Neural cell (in vitro differentiated cells): ENCODE data around the gene FFAR4. TPM values are rescaled to one million over a fixed set of nuclear protein-coding genes. Genes with fewer than 3 reads are reported as not detected.

Experiments
- H2AFZ ChIP-seq: fragments of 200-600, 300-800 bp; sonication (generic), shearing (Covaris generic); 2 replicates; pipeline ENCODE4 v1.6.0; 2014; ENCODE audit warnings: low read depth, mild to moderate bottlenecking, antibody characterized with exemption, low read length, moderate library complexity
- H3F3A ChIP-seq: fragments of 200-600 bp; shearing (Covaris generic); 2 replicates; pipeline ENCODE4 v1.6.1; 2016; ENCODE audit warnings: mild to moderate bottlenecking, moderate library complexity, mixed read lengths, antibody characterized with exemption, low read length; ENCODE audit not compliant: insufficient read depth, poor library complexity, severe bottlenecking
- H3K27ac ChIP-seq: fragments of 200-600, 300-800 bp; sonication (generic), shearing (Covaris generic); 2 replicates; pipeline ENCODE4 v1.5.1; 2014; ENCODE audit warnings: mild to moderate bottlenecking, low read length, moderate library complexity
- H3K27me3 ChIP-seq: fragments of 300-800, 200-600 bp; sonication (generic), shearing (Covaris generic); 2 replicates; pipeline ENCODE4 v1.6.0; 2014; ENCODE audit warnings: mild to moderate bottlenecking, low read depth, low read length, moderate library complexity; ENCODE audit not compliant: insufficient read depth
- H3K36me3 ChIP-seq: fragments of 300-800, 200-600 bp; sonication (generic), shearing (Covaris generic); 2 replicates; pipeline ENCODE4 v1.5.1; 2014; ENCODE audit warnings: mild to moderate bottlenecking, antibody characterized with exemption, low read length, moderate library complexity; ENCODE audit not compliant: insufficient read depth
- H3K4me2 ChIP-seq: fragments of 300-800, 200-600 bp; sonication (generic), shearing (Covaris generic); 2 replicates; pipeline ENCODE4 v1.6.0; 2014; ENCODE audit warnings: mild to moderate bottlenecking, low read length
- H3K4me3 ChIP-seq: fragments of 300-800, 200-600 bp; sonication (generic), shearing (Covaris generic); 2 replicates; pipeline ENCODE4 v1.5.1; 2014; ENCODE audit warnings: mild to moderate bottlenecking, low read length, moderate library complexity
- H3K79me2 ChIP-seq: fragments of 200-600 bp; shearing (Covaris generic); replicated peaks from 2 replicates; pipeline ENCODE4 v1.6.0; 2014; ENCODE audit warnings: mild to moderate bottlenecking, low read length, moderate library complexity; ENCODE audit not compliant: insufficient read depth
- H3K9ac ChIP-seq: fragments of 300-800, 200-600 bp; sonication (generic), shearing (Covaris generic); 2 replicates; pipeline ENCODE4 v1.6.1; 2016; ENCODE audit warnings: mild to moderate bottlenecking, low read length, mixed read lengths
- H3K9me2 ChIP-seq: fragments of 200-600 bp; shearing (Covaris generic); 2 replicates; pipeline ENCODE4 v1.6.1; 2016; ENCODE audit warnings: mild to moderate bottlenecking, low read length, mixed read lengths; ENCODE audit not compliant: insufficient read depth
- H3K9me3 ChIP-seq: fragments of 200-600, 300-800 bp; sonication (generic), shearing (Covaris generic); 2 replicates; pipeline ENCODE4 v1.6.1; 2016; ENCODE audit warnings: mild to moderate bottlenecking, mixed run types, low read length, moderate library complexity, mixed read lengths
- H4K20me1 ChIP-seq: fragments of 200-600 bp; shearing (Covaris generic); 2 replicates; pipeline ENCODE4 v1.6.1; 2016; ENCODE audit warnings: mild to moderate bottlenecking, mixed run types; ENCODE audit not compliant: insufficient read depth
- EP300 ChIP-seq: fragments of 450-650 bp; conservative IDR thresholded peaks from 2 replicates; pipeline ENCODE4 v1.6.1; 2014; ENCODE audit warnings: antibody characterized with exemption, mild to moderate bottlenecking, moderate library complexity; ENCODE audit not compliant: poor library complexity, severe bottlenecking
- EZH2 ChIP-seq: fragments of 200-600, 300-800 bp; shearing (Covaris generic), sonication (generic); IDR thresholded peaks from 2 replicates; pipeline ENCODE4 v1.6.1; 2014; ENCODE audit warnings: antibody characterized with exemption, low read length, borderline replicate concordance, mild to moderate bottlenecking; ENCODE audit not compliant: insufficient read depth, poor library complexity, severe bottlenecking
- MXI1 ChIP-seq: fragments of 450-650 bp; conservative IDR thresholded peaks from 2 replicates; pipeline ENCODE4 v1.6.1; 2014; ENCODE audit warnings: antibody characterized with exemption, mild to moderate bottlenecking; ENCODE audit not compliant: poor library complexity, severe bottlenecking
- POLR2AphosphoS5 ChIP-seq: IDR thresholded peaks from 2 replicates; pipeline ENCODE4 v1.6.1; 2012
- RAD21 ChIP-seq: fragments of 450-650 bp; conservative IDR thresholded peaks from 2 replicates; pipeline ENCODE4 v1.6.1; 2014; ENCODE audit warnings: antibody characterized with exemption, mild to moderate bottlenecking, moderate library complexity
- SMC3 ChIP-seq: fragments of 450-650 bp; conservative IDR thresholded peaks from 2 replicates; pipeline ENCODE4 v1.6.1; 2014; ENCODE audit warnings: antibody characterized with exemption, mild to moderate bottlenecking, moderate library complexity; ENCODE audit not compliant: poor library complexity
- TAF1 ChIP-seq: IDR thresholded peaks from 2 replicates; pipeline ENCODE4 v1.6.1; 2012; ENCODE audit warnings: low read depth
- polyA plus RNA-seq: library from polyadenylated mRNA; depleted of rRNA; stranded (reverse); fragments of >200 nt; gene quantifications from 2 replicates; pipeline ENCODE4 v1.2.3, GENCODE V29; 2014
- TF ChIP-seq, protein P1 (sequence below): IDR thresholded peaks from 2 replicates; pipeline ENCODE4 v1.6.1; 2012; ENCODE audit warnings: borderline replicate concordance
- TF ChIP-seq, protein P2 (sequence below): fragments of 450-650 bp; IDR thresholded peaks from 2 replicates; pipeline ENCODE4 v1.5.1; 2014; ENCODE audit warnings: antibody characterized with exemption, mild to moderate bottlenecking, moderate library complexity; ENCODE audit not compliant: poor library complexity, severe bottlenecking

FFAR4 gene
- polyA plus RNA-seq, 1 donor from 2014 or later: not detected

DNA sequence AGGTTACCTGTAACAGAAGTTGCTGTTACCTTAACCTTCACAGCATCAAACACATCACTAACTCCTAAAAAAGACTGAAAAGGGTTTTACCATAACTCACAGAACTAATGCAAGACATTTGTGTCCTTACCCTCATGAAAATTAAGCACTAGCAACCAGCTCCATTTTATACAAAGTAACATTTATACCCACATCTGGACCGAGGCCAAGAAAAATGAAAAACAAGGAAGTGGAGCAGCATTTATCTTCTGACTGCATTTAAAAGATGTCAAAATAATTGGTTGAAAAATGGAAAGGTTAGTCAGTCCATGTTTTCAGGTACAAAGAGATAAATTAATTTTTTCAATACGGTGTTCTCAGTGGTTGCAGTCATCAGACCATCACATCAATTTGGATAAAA, 37.7 kb downstream of the FFAR4 start:
- Histone ChIP-seq H3K4me2 (no peak overlapping the region), H2AFZ (no peak overlapping the region), H3K36me3 (no peaks in the 10 kb centered on the region), H3K27me3 (peaks cover 54% of the 10 kb centered on the region), H3K27ac (no peak overlapping the region), H3K79me2 (no peaks in the 10 kb centered on the region), H3K9ac (no peak overlapping the region), H3K9me2 (no peaks in the 10 kb centered on the region), H4K20me1 (no peaks in the 10 kb centered on the region), H3K4me3 (no peak overlapping the region), H3K9me3 (no peaks in the 10 kb centered on the region), H3F3A (no peaks in the 10 kb centered on the region)
- TF ChIP-seq, protein P1, sequence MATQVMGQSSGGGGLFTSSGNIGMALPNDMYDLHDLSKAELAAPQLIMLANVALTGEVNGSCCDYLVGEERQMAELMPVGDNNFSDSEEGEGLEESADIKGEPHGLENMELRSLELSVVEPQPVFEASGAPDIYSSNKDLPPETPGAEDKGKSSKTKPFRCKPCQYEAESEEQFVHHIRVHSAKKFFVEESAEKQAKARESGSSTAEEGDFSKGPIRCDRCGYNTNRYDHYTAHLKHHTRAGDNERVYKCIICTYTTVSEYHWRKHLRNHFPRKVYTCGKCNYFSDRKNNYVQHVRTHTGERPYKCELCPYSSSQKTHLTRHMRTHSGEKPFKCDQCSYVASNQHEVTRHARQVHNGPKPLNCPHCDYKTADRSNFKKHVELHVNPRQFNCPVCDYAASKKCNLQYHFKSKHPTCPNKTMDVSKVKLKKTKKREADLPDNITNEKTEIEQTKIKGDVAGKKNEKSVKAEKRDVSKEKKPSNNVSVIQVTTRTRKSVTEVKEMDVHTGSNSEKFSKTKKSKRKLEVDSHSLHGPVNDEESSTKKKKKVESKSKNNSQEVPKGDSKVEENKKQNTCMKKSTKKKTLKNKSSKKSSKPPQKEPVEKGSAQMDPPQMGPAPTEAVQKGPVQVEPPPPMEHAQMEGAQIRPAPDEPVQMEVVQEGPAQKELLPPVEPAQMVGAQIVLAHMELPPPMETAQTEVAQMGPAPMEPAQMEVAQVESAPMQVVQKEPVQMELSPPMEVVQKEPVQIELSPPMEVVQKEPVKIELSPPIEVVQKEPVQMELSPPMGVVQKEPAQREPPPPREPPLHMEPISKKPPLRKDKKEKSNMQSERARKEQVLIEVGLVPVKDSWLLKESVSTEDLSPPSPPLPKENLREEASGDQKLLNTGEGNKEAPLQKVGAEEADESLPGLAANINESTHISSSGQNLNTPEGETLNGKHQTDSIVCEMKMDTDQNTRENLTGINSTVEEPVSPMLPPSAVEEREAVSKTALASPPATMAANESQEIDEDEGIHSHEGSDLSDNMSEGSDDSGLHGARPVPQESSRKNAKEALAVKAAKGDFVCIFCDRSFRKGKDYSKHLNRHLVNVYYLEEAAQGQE: no peak
- TF ChIP-seq EP300 (no peak), EZH2 (no peak), TAF1 (no peak), MXI1 (no peak), POLR2AphosphoS5 (no peak), SMC3 (no peak), RAD21 (no peak)
- TF ChIP-seq, protein P2, sequence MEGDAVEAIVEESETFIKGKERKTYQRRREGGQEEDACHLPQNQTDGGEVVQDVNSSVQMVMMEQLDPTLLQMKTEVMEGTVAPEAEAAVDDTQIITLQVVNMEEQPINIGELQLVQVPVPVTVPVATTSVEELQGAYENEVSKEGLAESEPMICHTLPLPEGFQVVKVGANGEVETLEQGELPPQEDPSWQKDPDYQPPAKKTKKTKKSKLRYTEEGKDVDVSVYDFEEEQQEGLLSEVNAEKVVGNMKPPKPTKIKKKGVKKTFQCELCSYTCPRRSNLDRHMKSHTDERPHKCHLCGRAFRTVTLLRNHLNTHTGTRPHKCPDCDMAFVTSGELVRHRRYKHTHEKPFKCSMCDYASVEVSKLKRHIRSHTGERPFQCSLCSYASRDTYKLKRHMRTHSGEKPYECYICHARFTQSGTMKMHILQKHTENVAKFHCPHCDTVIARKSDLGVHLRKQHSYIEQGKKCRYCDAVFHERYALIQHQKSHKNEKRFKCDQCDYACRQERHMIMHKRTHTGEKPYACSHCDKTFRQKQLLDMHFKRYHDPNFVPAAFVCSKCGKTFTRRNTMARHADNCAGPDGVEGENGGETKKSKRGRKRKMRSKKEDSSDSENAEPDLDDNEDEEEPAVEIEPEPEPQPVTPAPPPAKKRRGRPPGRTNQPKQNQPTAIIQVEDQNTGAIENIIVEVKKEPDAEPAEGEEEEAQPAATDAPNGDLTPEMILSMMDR: no peak

DNA sequence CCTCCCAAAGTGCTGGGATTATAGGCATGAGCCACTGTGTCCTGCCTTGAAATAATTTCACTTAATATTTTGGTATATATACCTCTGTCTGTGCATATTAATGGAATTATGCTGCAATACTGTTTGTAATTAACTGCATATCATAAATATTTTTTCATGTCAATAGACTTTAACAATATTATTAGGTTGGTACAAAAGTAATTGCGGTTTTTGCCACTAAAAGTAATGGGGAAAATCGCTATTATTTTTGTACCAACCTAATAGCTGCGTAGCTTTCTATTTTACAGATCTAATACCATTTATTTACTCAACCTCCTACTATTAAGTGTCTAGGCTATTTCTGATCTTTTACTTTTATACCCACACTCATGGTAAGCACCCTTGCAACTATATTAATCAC, 42.0 kb downstream of the FFAR4 start:
- no peak overlapping the region for H3K9ac ChIP-seq
- TF ChIP-seq EZH2 (no peak), TAF1 (no peak), MXI1 (no peak), EP300 (no peak), POLR2AphosphoS5 (no peak), RAD21 (no peak), SMC3 (no peak)
- TF ChIP-seq, protein P1: no peak
- TF ChIP-seq, protein P2: no peak
- no peaks in the 10 kb centered on the region for H3K9me2 ChIP-seq

More for the DNA sequence above, 42.0 kb downstream of the FFAR4 start:
- Histone ChIP-seq H3K79me2 (no peaks in the 10 kb centered on the region), H2AFZ (no peak overlapping the region), H3K27ac (no peak overlapping the region), H3K27me3 (peaks cover 12% of the 10 kb centered on the region), H3K9me3 (no peaks in the 10 kb centered on the region), H3F3A (no peaks in the 10 kb centered on the region), H3K4me3 (no peak overlapping the region), H3K36me3 (no peaks in the 10 kb centered on the region), H3K4me2 (no peak overlapping the region), H4K20me1 (no peaks in the 10 kb centered on the region)
